ENCODE measurements around the gene CACNG1.
"Not testable (repeated sequence)": the region's sequence is repeated elsewhere in the genome, so short reads cannot be mapped to it uniquely, and the experiment has no call there.

Gene CACNG1

GRCh38 chr17:67032985-67033384, 11.4 kb upstream of the CACNG1 start:
- TF ChIP-seq CTCF (IDR thresholded peaks at IDR 0.05; ENCODE audit: low read depth, low read length): no peak
- H3K4me3 ChIP-seq (replicated peaks in 1 of 2; ENCODE audit: low read depth in 2 of 2, low read length in 2 of 2): no peak overlapping the region
- DNase-seq (ENCODE audit: low read depth in 2 of 2): no peak

- DNase-seq (ENCODE audit: low read depth in 2 of 2): no peak
- no peak overlapping the region for H3K4me3 ChIP-seq (replicated peaks in 1 of 2; ENCODE audit: low read depth in 2 of 2, low read length in 2 of 2)
- TF ChIP-seq CTCF (IDR thresholded peaks at IDR 0.05; ENCODE audit: low read depth, low read length): no peak
Measured at GRCh38 chr17:67033613-67034012, 10.7 kb upstream of the CACNG1 start.

- H3K4me3 ChIP-seq (replicated peaks in 1 of 2; ENCODE audit: low read depth in 2 of 2, low read length in 2 of 2): no peak overlapping the region
- TF ChIP-seq CTCF (IDR thresholded peaks at IDR 0.05; ENCODE audit: low read depth, low read length): no peak
- DNase-seq (ENCODE audit: low read depth in 2 of 2): no peak
Measured at GRCh38 chr17:67035131-67036083, 8.9 kb upstream of the CACNG1 start.

- DNase-seq (ENCODE audit: low read depth in 2 of 2): no peak
- no peak overlapping the region for H3K4me3 ChIP-seq (replicated peaks in 1 of 2; ENCODE audit: low read depth in 2 of 2, low read length in 2 of 2)
- no peak for TF ChIP-seq CTCF (IDR thresholded peaks at IDR 0.05; ENCODE audit: low read depth, low read length)
Measured at GRCh38 chr17:67038861-67039365, 5.4 kb upstream of the CACNG1 start.

- H3K4me3 ChIP-seq (replicated peaks in 1 of 2; ENCODE audit: low read depth in 2 of 2, low read length in 2 of 2): no peak overlapping the region
- no peak for DNase-seq (ENCODE audit: low read depth in 2 of 2)
- TF ChIP-seq CTCF (IDR thresholded peaks at IDR 0.05; ENCODE audit: low read depth, low read length): no peak
Measured at GRCh38 chr17:67040652-67041051, 3.7 kb upstream of the CACNG1 start.

GRCh38 chr17:67041119-67041518, 3.2 kb upstream of the CACNG1 start:
- not testable (repeated sequence) for H3K4me3 ChIP-seq (replicated peaks in 1 of 2; ENCODE audit: low read depth in 2 of 2, low read length in 2 of 2); DNase-seq (ENCODE audit: low read depth in 2 of 2)

- DNase-seq (ENCODE audit: low read depth in 2 of 2): no peak
- no peak for TF ChIP-seq CTCF (IDR thresholded peaks at IDR 0.05; ENCODE audit: low read depth, low read length)
- no peak overlapping the region for H3K4me3 ChIP-seq (replicated peaks in 1 of 2; ENCODE audit: low read depth in 2 of 2, low read length in 2 of 2)
Measured at GRCh38 chr17:67041531-67041930, 2.8 kb upstream of the CACNG1 start.

All from cardiac fibroblast (primary cell).